ENCODE measurements around the gene CBR4.

DNA sequence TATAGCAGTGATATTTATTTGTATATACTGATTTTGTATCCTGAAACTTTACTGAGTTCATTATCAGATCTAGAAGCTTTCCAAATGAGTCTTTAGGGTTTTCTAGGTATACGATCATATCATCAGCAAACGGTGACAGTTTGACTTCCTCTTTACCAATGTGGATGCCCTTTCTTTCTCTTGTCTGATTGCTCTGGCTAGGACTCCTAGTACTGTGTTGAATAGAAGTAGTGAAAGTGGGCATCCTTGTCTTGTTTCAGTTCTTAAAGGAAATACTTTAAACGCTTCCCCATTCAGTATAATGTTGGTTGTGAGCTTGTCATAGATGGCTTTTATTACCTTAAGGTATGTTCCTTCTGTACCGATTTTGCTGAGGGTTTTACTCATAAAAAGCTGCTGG is 37.5 kb downstream of the CBR4 start:
- TF ChIP-seq POLR2AphosphoS5 (IDR thresholded peaks at IDR 0.05) (no peak), POLR2A (IDR thresholded peaks at IDR 0.05) (no peak)

Measured in sigmoid colon (tissue), 4 donors.